Tongue (tissue), 2 donors: Measurements from ENCODE around the gene NRP1. TPM values are rescaled to one million over a fixed set of nuclear protein-coding genes. Genes with fewer than 3 reads are reported as not detected.
A peak's percentile ranks its signal among the peaks of the same experiment; 100 is the strongest.

Experiments used
- DNase-seq: peaks from one replicate; pipeline ENCODE4 v3.0.0-alpha.2; 2015
- total RNA-seq: library from RNA; depleted of rRNA; stranded (reverse); fragments of >200 nt; gene quantifications from one replicate; pipeline ENCODE4 v1.2.3, GENCODE V29; 2014

The NRP1 gene
- total RNA-seq, 1 donor from 2014 or later = 172 TPM

DNA sequence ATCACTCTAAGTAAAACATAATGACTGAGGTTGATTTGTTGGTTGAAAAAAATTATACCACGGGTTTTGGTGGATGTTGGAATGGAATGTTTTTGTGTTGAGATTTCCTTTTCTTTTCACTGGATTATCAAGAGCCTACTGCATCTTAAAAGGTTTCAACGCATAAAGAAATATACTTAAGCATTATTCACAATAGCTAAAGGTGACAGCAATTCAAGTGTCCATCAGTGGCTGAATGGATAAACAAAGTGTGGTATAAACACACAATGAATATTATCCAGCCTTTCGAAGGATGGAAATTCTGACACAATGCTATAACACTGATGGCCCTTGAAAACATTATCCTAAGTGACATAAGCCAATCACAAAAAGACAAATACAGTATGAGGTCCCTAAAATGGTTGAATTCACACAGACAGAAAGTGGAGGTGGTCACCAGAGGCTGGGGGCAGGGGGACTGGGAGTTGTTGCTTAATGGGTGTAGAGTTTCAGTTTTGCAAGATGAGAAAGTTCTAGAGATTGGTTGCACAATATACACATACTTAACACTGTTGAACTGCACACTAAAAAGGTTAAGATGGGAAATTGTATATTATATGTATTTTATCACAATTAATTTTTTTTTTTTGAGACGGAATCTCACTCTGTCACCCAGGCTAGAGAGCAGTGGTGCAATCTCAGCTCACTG is 122.3 kb downstream of the NRP1 start:
- DNase-seq = no peak

DNA sequence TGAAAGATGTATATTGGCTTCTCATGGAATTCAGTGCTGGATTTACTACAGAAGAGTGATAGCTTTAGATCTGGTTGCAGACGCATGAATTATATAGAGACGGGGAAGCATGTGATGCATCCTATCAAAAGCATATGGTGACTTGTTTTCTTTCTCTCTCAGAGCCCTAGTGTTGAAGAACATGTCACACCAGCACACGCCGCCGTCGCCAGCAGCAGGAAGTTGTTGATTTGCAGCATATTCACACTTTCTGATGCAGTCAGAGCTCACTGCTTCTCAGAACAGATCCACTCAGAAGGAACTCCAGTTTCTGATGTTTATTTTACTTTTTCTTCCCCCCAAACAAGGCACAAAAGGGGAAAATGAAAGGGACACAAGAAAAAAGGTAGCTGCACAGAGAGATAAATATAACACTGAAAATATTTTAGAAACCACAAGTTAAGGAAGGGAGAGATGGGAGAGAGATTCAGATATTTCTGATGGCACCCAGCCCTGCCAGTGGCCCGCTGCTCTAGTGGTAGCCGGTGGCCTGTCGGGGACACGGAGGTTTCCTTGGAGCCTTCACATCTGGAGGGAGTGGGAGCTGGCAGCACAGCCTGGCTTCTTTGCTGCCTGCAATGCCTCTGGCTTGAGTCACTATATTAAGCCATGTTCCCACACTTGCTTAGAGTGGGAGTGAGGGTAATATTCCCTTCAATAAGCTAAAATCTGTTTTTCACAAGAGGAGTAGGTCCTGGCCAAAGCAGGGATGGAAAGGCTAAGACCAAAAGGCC is 123.2 kb downstream of the NRP1 start:
- peak; percentile 37 for DNase-seq

DNA sequence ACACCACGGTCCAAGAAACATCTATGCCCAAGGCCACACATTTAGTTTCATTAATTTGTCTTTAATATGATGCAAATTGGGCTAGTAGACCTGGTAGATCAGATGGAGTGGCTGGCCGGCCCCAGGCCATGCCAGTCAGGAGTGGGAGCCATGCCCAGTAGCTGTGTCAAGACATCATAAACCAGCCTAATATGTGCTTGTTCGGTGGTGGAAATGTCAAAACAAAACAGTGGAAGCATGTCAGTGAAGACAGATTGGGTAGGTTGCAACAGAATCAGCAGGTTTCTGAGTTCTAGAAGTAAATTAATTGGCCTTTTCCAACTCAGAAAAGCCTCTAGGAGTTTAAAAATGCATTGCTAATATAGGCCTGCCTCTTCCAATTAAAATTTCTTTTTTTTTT is 124.7 kb downstream of the NRP1 start:
- DNase-seq = no peak

DNA sequence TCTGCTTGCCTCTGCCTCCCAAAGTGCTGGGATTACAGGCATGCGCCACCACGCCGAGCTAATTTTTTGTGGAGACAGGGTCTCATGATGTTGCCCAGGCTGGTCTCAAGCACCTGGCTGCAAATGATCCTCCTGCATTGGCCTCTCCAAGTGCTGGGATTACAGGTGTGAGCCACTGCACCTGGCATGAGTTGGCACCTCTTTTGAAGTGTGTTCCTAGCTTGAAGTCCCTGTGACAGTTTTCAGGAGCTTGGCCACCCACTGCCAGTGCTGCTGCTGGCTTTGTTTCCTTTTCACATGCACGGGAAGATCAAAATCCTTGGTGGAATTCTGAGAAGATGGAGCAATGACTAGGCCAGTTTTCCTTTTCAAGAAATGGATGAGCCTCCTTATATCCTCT is 126.3 kb downstream of the NRP1 start:
- DNase-seq = no peak

DNA sequence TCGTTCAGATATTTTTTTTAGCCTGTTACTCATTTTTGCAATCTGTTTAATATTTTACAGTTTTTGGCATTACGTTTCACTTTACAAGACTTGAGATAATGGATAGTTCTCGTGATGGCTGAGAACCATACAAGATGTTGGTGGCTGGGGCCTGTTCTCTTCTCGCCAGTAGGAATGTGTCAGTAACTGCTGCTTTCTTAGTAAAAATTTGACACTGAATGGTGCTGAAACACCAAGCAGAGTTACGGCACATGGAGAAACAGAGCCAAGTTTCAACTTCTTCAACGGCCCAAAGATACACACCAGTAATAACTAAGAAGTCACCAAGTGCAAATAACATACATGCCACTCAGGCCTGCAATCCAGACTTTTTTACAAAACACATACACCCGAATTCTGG is 130.4 kb downstream of the NRP1 start:
- DNase-seq = no peak

DNA sequence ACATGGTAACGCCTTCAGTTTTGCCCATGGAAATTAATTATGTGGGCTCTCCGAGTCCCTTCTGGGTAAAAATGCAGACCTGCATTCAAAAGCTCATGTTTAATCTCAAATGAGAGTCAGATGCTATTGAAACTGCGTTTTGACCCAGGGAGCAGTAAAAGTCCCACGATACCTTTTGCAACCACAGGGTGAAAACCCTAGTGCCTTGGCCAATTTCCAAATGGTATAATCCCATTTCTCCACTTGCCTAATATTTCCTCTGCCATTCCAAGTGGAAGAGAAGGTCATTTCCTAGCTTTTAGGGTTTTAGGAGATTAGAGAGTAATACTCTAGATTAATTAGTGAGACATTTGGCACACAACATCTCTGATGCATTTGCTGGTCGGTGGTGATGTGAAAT is 132.5 kb downstream of the NRP1 start:
- DNase-seq = no peak

DNA sequence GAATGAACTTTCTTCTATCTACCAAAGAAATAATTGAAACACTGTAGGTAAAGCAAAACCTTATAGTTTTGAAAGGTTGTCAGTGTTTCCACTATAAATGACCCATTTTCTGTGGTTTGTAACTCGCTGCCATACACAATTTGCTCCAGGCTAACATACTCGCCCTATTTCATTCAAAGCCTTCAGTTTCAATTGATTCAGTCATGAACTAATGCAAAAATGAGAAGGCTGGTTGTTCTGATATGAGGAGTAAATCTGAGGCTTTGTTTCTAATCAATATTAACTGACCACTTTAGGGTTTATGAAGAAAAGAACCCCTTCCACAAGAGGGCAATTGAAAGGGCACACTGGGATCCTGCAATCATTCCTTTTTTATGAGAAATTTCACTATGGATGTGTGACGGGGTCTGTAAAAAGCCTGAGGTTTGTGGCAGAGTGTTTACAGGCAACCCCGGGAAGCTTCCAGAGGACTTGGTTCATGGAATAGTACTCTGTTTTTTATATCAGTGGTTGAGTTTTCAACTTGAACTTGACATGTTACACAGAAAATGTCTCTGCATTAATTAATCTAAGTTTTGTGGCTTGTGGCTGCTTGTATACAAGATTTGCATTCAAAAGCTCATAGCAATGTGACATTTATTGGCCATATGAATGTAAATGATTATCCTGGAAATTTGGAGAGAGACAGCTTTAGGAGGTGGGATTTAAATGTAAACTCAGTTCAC is 133.2 kb downstream of the NRP1 start:
- DNase-seq = no peak

DNA sequence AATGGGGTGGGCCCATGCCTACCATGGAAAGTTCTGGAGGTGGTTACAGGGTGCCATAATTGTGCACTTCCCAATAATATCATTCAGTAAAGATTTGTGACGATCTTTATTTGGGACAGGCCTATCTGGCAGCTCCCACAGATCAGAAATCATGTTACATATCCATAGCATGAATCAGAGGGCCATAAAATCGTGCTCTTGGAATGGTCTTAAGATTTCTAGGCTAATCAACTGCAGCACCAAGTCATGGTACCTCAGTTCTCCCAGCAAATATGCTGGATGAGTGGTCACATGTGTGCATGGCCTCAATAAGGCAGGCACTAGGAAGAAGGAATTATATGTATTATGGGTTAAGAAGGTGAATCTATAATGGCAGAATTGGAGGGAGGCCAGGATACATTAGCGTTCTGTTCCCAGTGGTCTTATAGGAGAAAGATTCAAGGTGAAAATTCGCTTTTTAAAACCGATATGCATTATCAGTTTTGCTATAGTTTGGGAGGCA is 134.7 kb downstream of the NRP1 start:
- DNase-seq = no peak

DNA sequence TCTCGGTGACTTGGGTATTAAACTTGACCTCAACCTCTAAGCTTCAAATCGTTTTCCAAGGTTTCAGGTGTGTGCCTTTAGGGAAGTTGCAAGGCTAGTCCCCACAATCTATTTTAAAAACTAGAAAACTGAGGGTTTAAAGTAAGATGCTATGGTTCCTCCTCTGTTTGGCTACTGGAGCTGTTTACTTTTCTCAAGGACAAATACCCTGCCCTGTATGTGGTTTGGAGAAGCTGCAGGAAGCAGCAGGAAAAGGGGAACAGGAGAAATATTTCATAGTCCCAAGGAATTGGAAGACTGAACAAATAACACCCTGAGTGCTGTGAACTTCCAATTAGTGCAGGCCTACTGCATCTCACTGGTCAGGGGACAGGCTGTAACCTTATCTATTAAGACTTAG is 135.9 kb downstream of the NRP1 start:
- DNase-seq = no peak

DNA sequence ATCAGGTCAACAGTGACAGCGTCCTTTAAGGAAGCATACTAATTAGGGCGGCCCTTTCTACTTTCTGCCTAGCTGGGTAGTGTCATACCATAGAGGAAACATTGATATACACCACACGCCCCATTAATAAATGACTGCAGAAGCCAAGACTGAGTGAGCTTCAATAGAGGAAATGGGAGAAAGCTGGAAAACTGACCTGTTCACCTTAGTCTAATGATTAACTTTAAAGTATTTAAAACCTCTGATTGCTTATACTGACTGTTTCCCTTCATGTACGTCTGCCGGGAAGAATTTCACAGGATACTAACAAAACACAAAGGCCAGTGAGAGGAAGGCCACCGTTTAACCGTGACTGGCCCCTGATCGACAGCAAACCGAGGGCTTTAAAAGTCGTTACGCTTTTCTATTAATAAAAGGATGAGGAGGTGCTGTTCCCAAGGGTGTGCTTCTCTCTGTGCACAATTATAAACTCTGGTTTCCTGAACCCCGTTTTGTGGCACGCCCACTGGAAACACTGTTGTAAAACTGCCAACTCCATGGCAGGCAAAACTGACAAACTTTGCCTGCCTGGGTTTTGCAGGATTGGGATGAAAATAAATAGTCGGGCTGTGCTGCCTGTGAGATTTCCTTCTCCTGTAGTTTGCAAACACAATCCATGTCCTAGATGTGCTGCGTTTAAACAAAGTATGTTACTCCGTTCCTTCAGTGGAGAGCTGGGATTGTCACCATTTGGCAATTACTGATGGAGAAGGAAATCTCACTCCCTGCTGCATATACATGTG is 137.6 kb downstream of the NRP1 start:
- DNase-seq = no peak

DNA sequence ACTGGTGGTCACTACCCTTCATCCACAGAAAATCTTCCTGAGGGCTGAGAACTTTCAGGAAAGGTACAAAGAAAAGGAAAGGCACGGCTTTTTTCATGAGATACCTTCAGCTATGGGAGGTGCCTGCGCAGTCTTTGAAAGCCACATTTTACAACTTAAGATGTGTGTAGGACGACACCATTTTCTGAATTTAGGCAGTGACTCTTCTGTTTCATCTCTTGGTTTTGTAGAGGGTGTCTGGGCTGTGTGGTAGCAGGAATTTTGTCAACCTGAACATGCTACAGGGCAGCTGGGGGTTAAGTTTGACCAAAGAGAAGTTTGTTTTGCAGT is 138.1 kb downstream of the NRP1 start:
- DNase-seq = no peak

DNA sequence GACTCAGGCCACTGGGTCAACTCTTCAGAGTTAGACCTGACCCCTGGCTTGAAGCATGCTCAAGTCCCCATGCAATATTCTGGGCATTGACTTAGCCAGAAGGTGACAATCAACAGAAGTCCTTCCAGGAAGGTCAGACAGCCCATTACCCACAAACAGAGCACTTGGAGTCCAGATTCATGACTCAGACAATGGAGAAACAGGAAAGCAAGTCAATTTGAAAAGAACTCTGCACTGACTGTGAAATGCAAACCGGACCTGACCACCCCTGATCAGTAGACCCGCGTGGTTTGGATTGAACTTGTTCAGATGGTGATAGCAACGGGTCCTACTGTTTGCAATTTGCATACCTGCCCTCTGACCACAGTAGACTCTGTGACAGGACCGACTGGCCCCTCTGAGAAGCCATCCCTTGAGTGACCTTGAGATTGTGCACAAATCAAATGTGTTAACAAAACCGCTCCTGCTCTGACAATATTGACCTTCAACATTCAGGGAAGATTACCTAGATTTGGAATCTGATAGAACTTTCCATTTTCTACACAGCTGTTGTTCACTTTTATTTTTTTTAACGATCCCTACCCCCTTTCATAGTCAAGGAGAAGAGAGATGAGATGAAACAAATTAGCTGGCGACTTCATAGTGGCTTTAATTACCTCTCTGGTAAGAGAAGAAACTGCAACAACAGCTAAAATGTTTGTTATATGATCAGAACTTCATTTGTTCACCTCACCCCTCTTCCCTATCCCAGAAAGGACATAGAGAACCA is 138.7 kb downstream of the NRP1 start:
- no peak for DNase-seq

DNA sequence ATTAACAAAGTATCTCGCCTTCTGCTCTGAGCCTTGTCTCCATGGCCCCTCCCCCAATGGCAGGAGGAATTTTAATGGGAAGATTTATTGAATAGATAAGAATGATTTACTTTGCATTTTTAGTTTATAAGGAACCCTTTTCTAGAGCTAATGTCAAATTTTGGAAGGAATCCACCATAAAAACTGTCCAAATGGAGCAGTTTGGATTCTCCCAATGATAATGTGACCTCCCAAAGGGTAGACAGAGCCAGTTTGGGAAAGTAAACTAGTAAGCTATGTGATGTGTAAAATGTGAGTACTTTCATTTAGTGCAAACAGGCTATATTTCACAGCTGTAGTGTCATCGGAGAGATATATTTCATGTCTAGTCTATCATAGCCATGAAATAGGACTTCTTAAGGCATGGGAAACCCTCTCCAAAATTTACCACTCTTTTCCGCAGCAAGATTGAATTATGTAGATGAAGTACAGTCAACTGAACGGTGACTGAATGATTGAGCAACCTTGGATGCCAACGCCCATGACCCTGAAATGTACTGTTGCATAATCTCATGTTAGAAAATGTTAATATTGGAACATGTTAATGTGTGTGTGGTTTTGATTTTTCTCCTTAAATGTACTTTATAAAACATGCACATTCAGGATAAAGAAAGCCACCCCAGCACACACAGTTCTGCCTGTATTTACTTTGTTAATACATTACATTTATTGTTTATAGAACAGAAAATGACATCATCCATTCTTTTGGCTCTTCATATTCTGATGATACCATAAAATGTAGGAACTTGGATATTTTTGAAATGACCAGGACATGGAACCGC is 140.6 kb downstream of the NRP1 start:
- peak; percentile 36 for DNase-seq

DNA sequence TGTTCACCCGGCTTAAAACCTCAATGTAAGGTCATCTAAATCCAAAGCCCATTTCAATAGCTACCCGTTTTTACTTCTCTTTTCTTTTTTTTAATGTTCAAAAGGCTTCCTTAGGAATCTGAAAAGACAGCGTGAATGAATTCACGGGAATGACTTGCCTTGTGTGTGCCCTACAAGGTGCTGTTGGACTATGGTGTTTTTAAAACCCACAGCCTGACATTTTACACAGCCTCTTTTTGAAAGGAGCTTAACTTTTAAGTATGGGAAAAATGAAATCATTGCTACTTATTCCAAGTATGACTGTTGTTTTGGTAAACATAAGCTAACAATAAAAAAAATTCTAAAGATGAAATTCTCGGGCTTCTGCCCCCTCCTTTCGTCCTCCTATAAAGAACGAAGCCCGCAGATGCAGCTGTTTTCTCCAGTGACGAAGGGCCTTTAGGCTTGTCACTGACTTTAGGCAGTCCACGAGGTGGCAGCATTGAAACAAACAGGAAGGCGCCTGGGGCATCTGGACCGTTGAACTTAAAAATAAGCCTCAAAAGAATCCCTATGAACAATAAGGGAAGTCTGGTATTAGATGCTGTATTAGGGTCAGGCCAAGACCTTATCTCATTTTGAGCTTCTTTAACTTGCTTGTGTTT is 141.3 kb downstream of the NRP1 start:
- DNase-seq = peak; percentile 93

DNA sequence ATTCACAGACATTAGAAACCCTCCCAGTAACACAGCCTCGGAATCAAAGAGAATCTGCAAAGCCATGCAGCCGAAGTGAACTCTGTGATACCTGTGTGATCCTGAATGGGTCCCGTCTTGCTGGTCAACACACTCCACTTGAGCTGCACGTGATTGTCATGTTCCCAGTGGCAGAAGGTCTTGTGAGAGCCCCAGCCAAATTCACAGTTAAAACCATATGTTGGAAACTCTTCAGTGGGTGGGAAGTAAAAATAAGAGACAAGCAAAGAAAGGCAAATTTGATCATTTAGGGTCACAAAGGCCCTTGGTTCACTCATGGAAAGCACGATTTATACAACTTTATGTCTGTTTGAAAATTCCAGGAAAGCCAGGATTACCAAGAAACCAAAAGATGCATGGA is 142.3 kb downstream of the NRP1 start:
- no peak for DNase-seq

DNA sequence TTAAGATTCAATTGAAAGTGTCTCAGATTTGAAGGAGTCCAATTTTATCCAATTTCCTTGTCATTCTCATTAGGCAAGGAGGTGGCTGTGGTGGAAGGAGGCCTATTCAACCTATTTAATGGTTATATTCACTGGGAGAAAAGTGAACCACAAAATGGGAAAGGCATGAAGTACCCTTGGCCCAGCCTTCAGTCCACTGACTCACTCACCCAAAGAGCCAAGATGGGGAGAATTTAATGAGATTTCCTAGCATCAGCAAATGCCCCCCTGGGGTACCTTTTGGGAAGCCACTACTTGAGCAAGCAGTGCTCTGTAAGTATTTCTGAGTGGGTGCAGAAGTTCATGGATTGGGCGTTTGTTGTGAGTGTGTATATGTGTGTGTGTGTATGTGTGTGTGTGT is 144.1 kb downstream of the NRP1 start:
- no peak for DNase-seq

DNA sequence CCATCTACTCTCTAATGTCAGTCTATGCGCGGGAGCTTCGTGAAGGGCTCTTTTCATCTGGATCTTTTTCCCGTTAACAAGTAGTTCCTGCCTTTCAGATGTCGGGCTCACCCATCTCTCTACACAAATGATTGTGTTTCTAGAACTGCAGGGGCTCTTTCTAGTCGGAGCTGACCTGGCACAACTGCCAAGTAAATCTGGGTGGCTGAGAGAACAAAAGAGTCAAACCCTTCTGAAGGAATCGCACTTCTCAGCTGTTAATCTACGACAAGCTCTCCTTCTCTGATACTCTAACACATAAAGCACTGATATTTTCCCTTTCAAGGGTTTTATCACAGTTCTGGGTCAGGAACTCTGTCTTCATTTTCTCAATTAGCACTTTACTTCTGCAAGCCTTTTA is 144.7 kb downstream of the NRP1 start:
- no peak for DNase-seq

DNA sequence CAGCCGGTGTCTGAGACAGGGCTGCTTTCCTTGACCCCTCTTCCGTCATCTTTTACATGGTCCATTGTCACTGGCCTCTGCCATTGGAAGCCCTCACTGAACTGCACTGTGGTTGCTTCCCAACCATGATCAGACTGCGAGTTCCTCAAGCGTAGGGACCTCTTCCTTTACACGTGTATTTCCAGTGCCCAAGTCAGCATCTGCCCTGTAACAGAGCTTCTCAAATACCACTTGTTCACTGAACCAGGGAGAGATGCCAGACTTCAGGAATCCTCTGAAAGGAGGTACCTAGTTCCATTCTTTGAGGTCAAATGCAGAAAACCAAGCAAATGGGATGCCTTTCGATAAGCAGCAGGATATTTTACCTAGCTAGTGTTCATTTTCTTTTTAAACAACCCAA is 145.1 kb downstream of the NRP1 start:
- no peak for DNase-seq

DNA sequence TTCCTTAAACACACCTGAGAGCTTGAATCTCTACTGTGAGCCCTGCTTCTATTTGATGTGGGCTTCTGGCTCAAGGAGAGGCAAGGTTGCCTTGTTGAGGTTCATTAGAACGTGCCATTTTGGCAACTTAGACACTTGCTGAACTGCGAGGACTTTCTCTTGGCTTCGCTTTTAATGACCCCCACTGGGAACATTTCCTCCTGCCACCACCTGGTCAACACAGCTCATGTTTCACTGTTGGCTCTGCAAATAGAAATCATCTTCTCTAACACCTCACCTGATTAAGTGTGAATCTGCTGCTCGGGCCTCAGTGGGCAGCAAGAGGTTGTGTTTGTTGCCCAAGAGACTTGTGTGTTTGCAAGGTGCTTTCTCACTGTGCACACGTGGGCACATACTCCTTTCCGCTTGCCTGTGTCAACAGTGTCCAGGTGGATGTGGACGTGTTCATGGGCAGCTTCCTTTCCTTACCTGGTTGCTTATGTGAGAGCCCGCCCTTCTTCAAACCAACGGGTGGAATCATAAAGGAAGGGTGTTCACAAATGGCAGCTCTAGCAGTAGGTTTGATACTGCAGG is 147.0 kb downstream of the NRP1 start:
- no peak for DNase-seq

DNA sequence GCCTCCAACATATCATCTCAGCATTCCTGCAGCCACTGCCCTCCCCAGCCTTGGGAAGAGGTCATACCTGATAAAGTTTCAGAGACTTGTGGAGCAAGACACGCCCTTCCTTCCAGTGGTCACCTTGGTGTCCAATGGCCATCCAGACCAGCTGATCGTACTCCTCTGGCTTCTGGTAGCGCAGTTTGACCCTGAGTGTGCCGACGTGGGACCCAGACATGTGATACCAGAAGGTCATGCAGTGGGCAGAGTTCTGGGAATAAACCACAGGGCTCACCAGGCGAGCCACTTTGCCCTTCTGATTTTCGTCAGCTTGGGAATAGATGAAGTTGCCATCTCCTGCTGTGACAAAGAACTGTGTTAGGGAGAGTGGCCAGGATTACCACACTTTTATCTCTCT is 148.3 kb downstream of the NRP1 start:
- DNase-seq = no peak
